Activated naive CD8-positive, alpha-beta T cell treated with anti-CD3 and anti-CD28 coated beads, Interleukin-2, amount 10 ng/mL, durations not matched to agents 7 days and 5 days (primary cell): ENCODE data around the gene ATP11A. TPM values are rescaled to one million over a fixed set of nuclear protein-coding genes. Genes with fewer than 3 reads are reported as not detected.

Source experiments
- ATAC-seq: fragments of 150-1000 bp; cut with Tn5 transposase; one replicate; pipeline ENCODE4 v1.10.0; 2021; ENCODE audit warnings: low read depth, moderate library complexity
- POLR2A ChIA-PET: fragments of 350-600 bp; sonication (Branson Sonifier 250); formaldehyde crosslinking; loops from one replicate; lab custom pipeline; 2021; ENCODE audit warnings: antibody characterized with exemption; lab: Charles Lee
- DNase-seq: peaks from one replicate; pipeline ENCODE4 v3.0.0; 2021
- H3K27ac Mint-ChIP-seq: one replicate; pipeline ENCODE4 v1.8.0; 2022; ENCODE audit warnings: mild to moderate bottlenecking, mixed read lengths
- H3K27me3 Mint-ChIP-seq: one replicate; pipeline ENCODE4 v1.8.0; 2022; ENCODE audit warnings: mild to moderate bottlenecking, moderate library complexity, mixed read lengths
- H3K36me3 Mint-ChIP-seq: one replicate; pipeline ENCODE4 v1.8.0; 2021; ENCODE audit warnings: mild to moderate bottlenecking, mixed read lengths
- H3K4me1 Mint-ChIP-seq: one replicate; pipeline ENCODE4 v1.8.0; 2021; ENCODE audit warnings: mixed read lengths
- H3K4me3 Mint-ChIP-seq: one replicate; pipeline ENCODE4 v1.8.0; 2022; ENCODE audit warnings: mild to moderate bottlenecking, moderate library complexity, mixed read lengths
- H3K9me3 Mint-ChIP-seq: one replicate; pipeline ENCODE4 v1.8.0; 2021; ENCODE audit warnings: mixed read lengths
- total RNA-seq, 2 experiments: library from RNA; stranded (reverse); gene quantifications; one replicate each; pipeline ENCODE4 v1.2.3, GENCODE V29; 2021

Gene ATP11A
- total RNA-seq, 2 experiments from 2014 or later: 36.5 to 38.2 TPM

GRCh38 chr13:112770504-112770903 lies 80.7 kb downstream of the ATP11A start:
- DNase-seq: no peak
- Mint-ChIP-seq H3K36me3 (peaks cover 12% of the 10 kb centered on the region), H3K27me3 (peaks cover 2% of the 10 kb centered on the region), H3K27ac (no peak overlapping the region), H3K4me1 (peaks cover 2% of the 10 kb centered on the region), H3K9me3 (peaks cover 15% of the 10 kb centered on the region), H3K4me3 (no peak overlapping the region)
- POLR2A ChIA-PET: no interaction called here
- ATAC-seq: no peak

DNA sequence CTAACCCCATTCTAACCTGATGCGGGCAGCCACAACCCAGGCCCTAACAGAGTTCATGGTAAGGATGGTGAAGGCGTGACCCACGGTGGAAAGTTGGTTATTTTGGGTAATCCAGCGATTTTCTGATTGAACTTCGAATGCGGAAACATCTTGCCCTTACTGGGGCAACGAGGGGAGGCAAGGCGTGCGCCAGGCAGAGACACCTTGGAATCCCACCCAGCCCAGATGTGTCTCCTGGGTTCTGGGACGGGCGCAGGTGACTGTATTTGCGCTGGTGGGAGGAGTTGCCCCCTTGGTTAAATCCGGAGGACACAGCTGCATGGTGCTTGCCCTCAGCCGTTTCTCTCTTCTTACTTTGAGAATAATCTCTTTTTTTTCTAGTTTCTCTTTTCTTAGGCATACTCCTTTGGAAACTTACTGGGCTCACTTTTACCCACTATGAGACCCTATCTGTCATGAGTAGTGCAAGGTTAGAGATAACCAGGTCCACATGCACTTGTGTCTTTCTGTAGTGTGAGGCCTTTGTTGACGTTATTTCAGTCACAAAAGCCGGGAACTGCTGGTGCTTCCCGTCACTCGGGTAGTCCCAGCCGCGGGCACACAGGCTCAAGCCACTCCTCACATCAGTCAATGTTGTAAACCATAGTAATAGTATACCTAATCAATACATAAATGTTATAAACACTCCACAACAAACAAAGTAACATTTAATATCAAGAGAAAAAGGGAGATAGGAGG lies 81.5 kb downstream of the ATP11A start:
- POLR2A ChIA-PET: no interaction called here
- Mint-ChIP-seq H3K4me3 (no peak overlapping the region), H3K4me1 (no peaks in the 10 kb centered on the region), H3K27ac (no peak overlapping the region), H3K9me3 (peaks cover 7% of the 10 kb centered on the region), H3K36me3 (peaks cover 6% of the 10 kb centered on the region), H3K27me3 (peaks cover 2% of the 10 kb centered on the region)
- ATAC-seq (no peak), DNase-seq (no peak)

GRCh38 chr13:112771877-112772538 lies 82.2 kb downstream of the ATP11A start:
- DNase-seq (no peak), ATAC-seq (no peak)
- no peak overlapping the region for H3K4me3 Mint-ChIP-seq
- no peaks in the 10 kb centered on the region for H3K4me1 Mint-ChIP-seq
- peaks cover 6% of the 10 kb centered on the region for H3K36me3 Mint-ChIP-seq
- POLR2A ChIA-PET: no interaction called here
- peaks cover 7% of the 10 kb centered on the region for H3K9me3 Mint-ChIP-seq
- no peak overlapping the region for H3K27ac Mint-ChIP-seq
- H3K27me3 Mint-ChIP-seq: peaks cover 2% of the 10 kb centered on the region

GRCh38 chr13:112772539-112772909 lies 82.7 kb downstream of the ATP11A start:
- Mint-ChIP-seq H3K27me3 (peaks cover 2% of the 10 kb centered on the region), H3K4me3 (no peak overlapping the region), H3K9me3 (peaks cover 7% of the 10 kb centered on the region), H3K4me1 (no peaks in the 10 kb centered on the region), H3K36me3 (peaks cover 6% of the 10 kb centered on the region), H3K27ac (no peak overlapping the region)
- POLR2A ChIA-PET: no interaction called here
- no peak for ATAC-seq
- DNase-seq: no peak

GRCh38 chr13:112772929-112773328 lies 83.1 kb downstream of the ATP11A start:
- Mint-ChIP-seq H3K4me3 (no peak overlapping the region), H3K27me3 (peaks cover 2% of the 10 kb centered on the region), H3K4me1 (peaks cover under 1% of the 10 kb centered on the region), H3K9me3 (peaks cover 5% of the 10 kb centered on the region), H3K36me3 (peaks cover 5% of the 10 kb centered on the region), H3K27ac (no peak overlapping the region)
- ATAC-seq (no peak), DNase-seq (no peak)
- POLR2A ChIA-PET: no interaction called here

- DNase-seq: no peak
- Mint-ChIP-seq H3K36me3 (peaks cover under 1% of the 10 kb centered on the region), H3K4me1 (peaks cover 2% of the 10 kb centered on the region), H3K27ac (no peak overlapping the region), H3K4me3 (no peak overlapping the region), H3K9me3 (peaks cover under 1% of the 10 kb centered on the region), H3K27me3 (peaks cover 2% of the 10 kb centered on the region)
- POLR2A ChIA-PET: no interaction called here
- ATAC-seq: no peak
These were observed 84.0 kb downstream of the ATP11A start for GRCh38 chr13:112773601-112774447.

DNA sequence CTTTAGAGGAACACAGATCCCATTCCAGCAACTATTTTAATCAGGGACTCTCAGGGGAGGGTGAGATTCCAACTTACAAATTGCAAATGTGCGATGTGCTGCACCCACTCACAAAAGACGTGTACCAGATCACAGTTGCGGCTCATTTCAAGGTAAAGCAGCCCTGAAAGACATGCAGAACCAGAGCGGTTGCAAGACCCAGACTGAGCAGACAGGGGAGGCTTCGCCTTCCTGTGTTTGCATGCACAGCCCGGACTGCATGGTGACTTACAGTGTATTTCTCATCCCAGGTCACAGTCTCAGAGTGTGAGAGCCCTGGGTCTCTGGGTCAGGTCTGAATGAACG lies 84.6 kb downstream of the ATP11A start:
- POLR2A ChIA-PET: interaction anchor here (0.5 kb wide), 1 partner anchor 27 kb away, joined by 3 read pairs; no protein-coding TSS in a partner anchor
- ATAC-seq (no peak), DNase-seq (no peak)
- peaks cover 2% of the 10 kb centered on the region for H3K27me3 Mint-ChIP-seq
- peaks cover 2% of the 10 kb centered on the region for H3K4me1 Mint-ChIP-seq
- H3K27ac Mint-ChIP-seq: no peak overlapping the region
- H3K36me3 Mint-ChIP-seq: no peaks in the 10 kb centered on the region
- H3K9me3 Mint-ChIP-seq: no peaks in the 10 kb centered on the region
- H3K4me3 Mint-ChIP-seq: no peak overlapping the region

DNA sequence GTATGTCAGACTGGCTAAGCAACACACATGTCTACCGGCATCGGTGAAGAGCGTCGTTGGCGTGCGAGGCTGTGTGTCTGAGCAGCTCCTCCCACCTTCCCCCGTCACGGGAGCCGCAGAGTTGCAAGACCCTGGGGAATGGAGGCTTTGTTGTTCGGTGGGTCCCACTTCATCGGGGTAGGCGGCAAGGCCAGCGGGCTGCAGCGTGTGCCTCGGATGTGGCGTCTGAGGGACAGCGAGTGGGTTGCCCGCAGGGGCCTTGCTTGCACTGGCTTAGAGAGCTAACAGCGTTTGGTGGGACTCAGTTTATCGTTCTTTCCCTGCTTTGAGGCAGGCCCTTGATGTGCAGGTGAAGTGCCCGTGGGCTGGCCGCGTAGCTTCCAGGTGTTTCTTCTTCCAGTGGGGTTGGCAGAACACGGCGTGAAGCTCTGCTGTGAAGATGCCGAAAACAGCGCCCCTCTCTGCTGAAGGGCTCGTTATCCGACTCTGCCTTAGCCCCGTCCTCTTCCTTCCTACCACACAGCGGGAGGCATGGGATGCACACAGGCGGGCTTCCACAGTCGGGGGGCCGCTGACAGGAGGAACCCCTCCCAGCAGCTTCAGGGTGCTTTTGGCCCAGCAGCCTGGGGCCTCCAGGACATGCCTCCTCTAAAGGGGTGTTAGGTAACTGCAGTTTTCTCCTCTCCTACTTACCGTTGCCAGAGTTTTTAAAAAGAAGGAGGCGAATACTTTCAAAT lies 85.2 kb downstream of the ATP11A start:
- Mint-ChIP-seq H3K27ac (no peak overlapping the region), H3K4me1 (peaks cover 2% of the 10 kb centered on the region), H3K36me3 (no peaks in the 10 kb centered on the region), H3K9me3 (no peaks in the 10 kb centered on the region), H3K27me3 (peaks cover 2% of the 10 kb centered on the region), H3K4me3 (no peak overlapping the region)
- ATAC-seq (no peak), DNase-seq (no peak)
- POLR2A ChIA-PET: interaction anchor here (0.5 kb wide), 1 partner anchor 27 kb away, joined by 3 read pairs; no protein-coding TSS in a partner anchor

DNA sequence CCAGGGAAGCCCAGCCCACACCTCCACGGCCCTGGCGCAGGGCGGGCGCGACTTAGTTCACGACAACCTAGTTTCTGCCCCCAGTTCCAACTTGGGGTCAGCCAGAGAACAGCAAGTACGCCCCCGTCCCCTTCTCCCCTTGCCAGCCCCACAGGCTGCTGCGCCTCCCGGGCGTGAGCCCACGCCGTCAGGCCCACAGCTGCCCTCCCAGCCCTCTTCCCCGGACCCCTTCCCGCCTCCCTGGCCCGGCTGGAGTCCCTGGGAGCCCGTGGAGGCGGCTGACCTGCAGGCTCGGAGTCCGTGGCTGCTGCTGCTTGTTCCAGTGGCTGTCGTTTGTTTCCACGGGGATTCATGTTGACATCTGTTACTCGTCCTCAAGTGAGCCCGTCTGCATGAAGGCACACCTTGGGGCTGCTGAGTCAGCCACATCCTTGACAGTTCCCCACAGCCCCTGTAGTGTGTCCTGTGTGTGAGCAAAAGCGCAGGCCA lies 86.0 kb downstream of the ATP11A start:
- Mint-ChIP-seq H3K36me3 (no peaks in the 10 kb centered on the region), H3K4me3 (no peak overlapping the region), H3K9me3 (no peaks in the 10 kb centered on the region), H3K27ac (no peak overlapping the region), H3K27me3 (peaks cover 2% of the 10 kb centered on the region), H3K4me1 (peaks cover 2% of the 10 kb centered on the region)
- ATAC-seq: no peak
- DNase-seq: no peak
- POLR2A ChIA-PET: no interaction called here

DNA sequence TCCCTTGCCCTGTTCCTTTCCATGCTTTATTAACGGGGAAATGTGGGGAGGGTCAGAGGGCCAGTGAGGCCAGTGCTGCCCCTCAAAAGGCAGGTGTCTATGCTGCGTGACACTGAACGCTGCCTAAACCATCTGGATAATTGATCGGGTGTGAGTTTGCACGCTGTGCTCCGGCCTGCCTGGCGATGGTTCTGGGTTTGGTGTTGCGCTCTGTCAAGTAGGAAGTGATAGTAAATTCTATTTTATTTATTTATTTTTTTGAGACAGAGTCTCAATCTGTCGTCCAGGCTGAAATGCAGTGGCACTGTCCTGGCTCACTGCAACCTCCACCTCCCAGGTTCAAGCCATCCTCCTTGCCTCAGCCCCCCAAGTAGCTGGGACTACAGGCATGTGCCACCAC lies 86.5 kb downstream of the ATP11A start:
- no peak overlapping the region for H3K27ac Mint-ChIP-seq
- DNase-seq (no peak), ATAC-seq (no peak)
- POLR2A ChIA-PET: no interaction called here
- no peak overlapping the region for H3K4me3 Mint-ChIP-seq
- H3K36me3 Mint-ChIP-seq: no peaks in the 10 kb centered on the region
- H3K27me3 Mint-ChIP-seq: peaks cover 2% of the 10 kb centered on the region
- peaks cover 2% of the 10 kb centered on the region for H3K4me1 Mint-ChIP-seq
- no peaks in the 10 kb centered on the region for H3K9me3 Mint-ChIP-seq

DNA sequence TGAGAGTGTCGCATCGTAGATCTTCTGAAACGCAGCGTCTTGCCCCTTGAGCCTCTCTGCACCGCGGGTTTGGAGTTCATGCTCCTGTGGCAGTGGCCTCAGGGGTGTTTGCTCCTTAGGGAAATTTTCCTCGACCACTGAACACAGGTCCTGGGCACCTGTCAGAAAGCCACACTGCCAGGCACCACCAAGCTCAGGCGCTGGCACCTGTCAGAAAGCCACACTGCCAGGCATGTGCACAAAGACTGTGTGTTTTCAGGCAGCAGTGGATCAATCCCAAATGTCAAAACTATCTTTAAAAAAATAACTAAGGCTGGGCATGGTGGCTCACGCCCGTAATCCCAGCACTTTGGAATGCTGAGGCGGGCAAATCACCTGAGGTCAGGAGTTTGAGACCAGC lies 87.1 kb downstream of the ATP11A start:
- Mint-ChIP-seq H3K4me3 (no peak overlapping the region), H3K36me3 (no peaks in the 10 kb centered on the region), H3K4me1 (peaks cover 2% of the 10 kb centered on the region), H3K9me3 (no peaks in the 10 kb centered on the region), H3K27me3 (peaks cover 2% of the 10 kb centered on the region), H3K27ac (no peak overlapping the region)
- ATAC-seq (no peak), DNase-seq (no peak)
- POLR2A ChIA-PET: no interaction called here

- DNase-seq (no peak), ATAC-seq (no peak)
- Mint-ChIP-seq H3K4me3 (no peak overlapping the region), H3K36me3 (no peaks in the 10 kb centered on the region), H3K4me1 (peaks cover 2% of the 10 kb centered on the region), H3K27me3 (no peaks in the 10 kb centered on the region), H3K9me3 (no peaks in the 10 kb centered on the region), H3K27ac (no peak overlapping the region)
- POLR2A ChIA-PET: no interaction called here
These were observed 88.0 kb downstream of the ATP11A start for GRCh38 chr13:112777637-112778406.
